Fibroblast of villous mesenchyme (primary cell): ENCODE data around the gene UNC5C. TPM values are rescaled to one million over a fixed set of nuclear protein-coding genes. Genes with fewer than 3 reads are reported as not detected.

Experiments used
- DNase-seq: peaks from one replicate; pipeline ENCODE4 v3.0.0-alpha.2; 2010; ENCODE audit warnings: low read depth
- H3K4me3 ChIP-seq: 2 replicates; pipeline ENCODE4 v1.5.1; 2011; ENCODE audit warnings: low read depth, mild to moderate bottlenecking, low read length
- CTCF ChIP-seq: IDR thresholded peaks from 2 replicates; pipeline ENCODE4 v1.5.1; 2012; ENCODE audit warnings: low read depth, mild to moderate bottlenecking, low read length; ENCODE audit not compliant: insufficient read depth
- total RNA-seq: library from RNA; depleted of rRNA; stranded (reverse); fragments of >200 nt; gene quantifications from 2 replicates; pipeline ENCODE4 v1.2.3, GENCODE V29; 2012

Gene UNC5C
- total RNA-seq, 1 donor = 0.43 TPM

- H3K4me3 ChIP-seq = no peak overlapping the region
- no peak for TF ChIP-seq CTCF
- DNase-seq = no peak
These were observed 31.5 kb upstream of the UNC5C start for GRCh38 chr4:95580226-95580625.

DNA sequence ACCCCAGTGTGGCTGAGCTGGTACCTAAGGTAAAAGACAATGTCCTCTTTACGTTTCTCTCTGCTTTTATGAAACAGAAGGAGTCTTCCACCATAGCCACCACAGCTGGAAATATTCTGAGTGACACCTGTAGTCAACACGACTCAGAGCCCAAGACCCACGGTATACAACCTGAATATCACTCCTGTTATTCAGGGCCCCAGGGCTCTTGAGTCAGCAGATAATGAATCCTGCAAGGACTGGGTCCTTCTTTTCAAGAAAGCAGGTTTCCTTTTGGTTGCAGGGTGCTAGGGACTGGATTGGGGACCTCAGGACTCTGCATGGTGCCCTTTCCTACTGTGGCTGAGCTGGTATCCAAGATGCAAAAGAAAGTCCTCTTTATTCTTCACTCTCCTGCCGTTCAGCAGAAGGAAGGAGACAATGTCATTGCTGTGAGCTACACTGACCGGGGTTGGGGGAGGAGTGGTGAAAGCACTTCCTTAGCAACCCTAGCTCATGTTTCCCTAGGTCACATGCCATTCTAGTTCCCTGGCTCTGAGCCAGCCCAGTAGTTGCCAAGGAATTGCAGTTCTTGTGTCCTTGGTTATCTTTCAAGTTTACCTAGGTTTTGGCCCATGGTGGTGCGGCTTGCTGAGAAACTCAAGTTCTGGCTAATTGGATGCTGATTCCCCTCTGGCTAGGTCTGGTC lies 23.7 kb upstream of the UNC5C start:
- peak; percentile 16 for DNase-seq
- no peak for TF ChIP-seq CTCF

DNA sequence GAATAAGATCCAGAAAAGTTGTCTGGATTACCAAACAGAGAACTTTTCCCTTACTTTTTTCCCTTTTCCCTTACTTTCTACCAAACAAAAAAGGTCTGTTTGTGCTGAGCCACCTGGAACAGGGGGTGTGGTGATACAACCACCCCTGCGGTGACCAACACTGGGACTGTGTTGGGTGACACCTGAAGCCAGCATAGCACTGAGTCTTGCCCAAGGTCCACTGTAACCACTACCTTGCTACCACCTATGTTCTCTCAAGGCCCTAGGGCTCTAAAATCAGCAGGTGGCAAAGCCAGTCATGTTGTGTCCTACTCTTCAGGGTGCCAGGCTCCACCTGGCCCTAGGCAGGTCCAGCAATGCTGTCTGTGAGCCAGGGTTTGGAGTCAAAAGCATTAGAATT lies 22.8 kb upstream of the UNC5C start:
- no peak for DNase-seq
- H3K4me3 ChIP-seq = no peak overlapping the region
- no peak for TF ChIP-seq CTCF

More for the DNA sequence above, 23.7 kb upstream of the UNC5C start:
- H3K4me3 ChIP-seq = no peak overlapping the region

GRCh38 chr4:95563638-95564337 lies 15.0 kb upstream of the UNC5C start:
- no peak for DNase-seq
- no peak for TF ChIP-seq CTCF
- no peak overlapping the region for H3K4me3 ChIP-seq

DNA sequence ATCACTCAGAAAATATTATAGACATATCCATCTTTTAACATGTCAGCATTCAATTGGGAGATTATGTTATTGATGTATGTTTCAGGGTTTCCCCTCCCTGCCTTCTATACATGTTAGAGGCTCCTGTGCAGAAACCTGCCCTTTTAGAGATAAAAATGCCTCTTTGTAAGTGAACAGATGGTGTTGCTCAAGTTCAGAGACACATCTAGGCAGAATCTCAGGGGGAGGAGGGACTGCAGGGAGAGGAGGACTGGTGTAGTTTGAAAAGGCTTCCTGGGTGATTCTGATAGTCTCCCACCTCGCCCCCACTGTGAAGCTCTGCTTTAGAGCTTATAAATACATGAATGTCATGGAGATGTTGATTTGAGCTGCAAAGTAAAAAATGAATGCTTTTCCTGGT lies 12.0 kb upstream of the UNC5C start:
- H3K4me3 ChIP-seq = no peak overlapping the region
- TF ChIP-seq CTCF = no peak
- DNase-seq = no peak

- H3K4me3 ChIP-seq = no peak overlapping the region
- DNase-seq = peak; percentile 39
- TF ChIP-seq CTCF = no peak
These were observed 7.6 kb upstream of the UNC5C start for GRCh38 chr4:95556207-95556859.
